ENCODE results near the gene AGBL1. TPM values are rescaled to one million over a fixed set of nuclear protein-coding genes. Genes with fewer than 3 reads are reported as not detected.
"Not testable (repeated sequence)": the region's sequence is repeated elsewhere in the genome, so short reads cannot be mapped to it uniquely, and the experiment has no call there.

The AGBL1 gene
- total RNA-seq, 1 donor from 2014 or later, result not detected

DNA sequence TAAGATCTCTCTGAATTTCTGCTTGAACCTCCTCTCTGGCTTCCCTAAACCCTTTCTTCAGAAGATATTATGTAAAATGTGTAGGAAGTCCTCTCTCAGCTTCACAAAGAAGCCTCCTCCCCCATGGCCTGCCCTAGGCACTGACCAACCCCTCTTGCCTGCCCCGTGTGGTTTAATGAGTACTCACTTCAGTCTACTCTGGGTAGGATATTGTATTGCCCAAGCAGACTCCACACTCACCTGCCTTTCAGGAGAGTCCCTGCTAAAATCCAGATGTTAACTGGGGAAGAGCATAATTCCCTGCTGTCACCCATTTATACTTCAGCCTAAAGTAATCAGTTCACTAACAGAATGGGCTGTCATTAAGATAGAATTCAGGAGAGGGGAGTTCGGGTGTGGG is 2.6 kb upstream of the AGBL1 start:
- intact Hi-C loops (cut with DNase I), result no loop called here
- no peak for DNase-seq
- no peak for ATAC-seq (ENCODE audit: poor library complexity)

DNA sequence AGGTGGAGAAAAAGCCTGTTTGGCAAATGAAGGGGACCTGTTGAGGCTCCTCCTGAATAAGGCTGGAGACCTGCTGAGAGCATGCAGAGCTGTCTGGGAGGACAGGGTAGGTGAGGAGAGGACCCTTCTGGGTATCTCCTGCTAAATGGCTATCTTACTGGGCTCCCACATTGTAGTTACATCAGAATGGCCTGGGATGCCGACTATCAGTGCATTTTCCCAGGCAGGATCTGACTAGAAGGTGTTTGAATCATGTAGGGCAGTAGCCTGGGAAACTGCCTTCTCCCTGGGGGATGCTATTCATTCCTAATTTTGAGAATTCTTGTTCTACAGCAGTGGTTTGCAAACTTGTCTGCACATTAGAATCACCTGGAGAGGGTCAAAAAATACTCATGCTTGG is 631 bp downstream of the AGBL1 start:
- ATAC-seq (ENCODE audit: poor library complexity) (no peak), DNase-seq (no peak)
- intact Hi-C loops (cut with DNase I), result no loop called here

DNA sequence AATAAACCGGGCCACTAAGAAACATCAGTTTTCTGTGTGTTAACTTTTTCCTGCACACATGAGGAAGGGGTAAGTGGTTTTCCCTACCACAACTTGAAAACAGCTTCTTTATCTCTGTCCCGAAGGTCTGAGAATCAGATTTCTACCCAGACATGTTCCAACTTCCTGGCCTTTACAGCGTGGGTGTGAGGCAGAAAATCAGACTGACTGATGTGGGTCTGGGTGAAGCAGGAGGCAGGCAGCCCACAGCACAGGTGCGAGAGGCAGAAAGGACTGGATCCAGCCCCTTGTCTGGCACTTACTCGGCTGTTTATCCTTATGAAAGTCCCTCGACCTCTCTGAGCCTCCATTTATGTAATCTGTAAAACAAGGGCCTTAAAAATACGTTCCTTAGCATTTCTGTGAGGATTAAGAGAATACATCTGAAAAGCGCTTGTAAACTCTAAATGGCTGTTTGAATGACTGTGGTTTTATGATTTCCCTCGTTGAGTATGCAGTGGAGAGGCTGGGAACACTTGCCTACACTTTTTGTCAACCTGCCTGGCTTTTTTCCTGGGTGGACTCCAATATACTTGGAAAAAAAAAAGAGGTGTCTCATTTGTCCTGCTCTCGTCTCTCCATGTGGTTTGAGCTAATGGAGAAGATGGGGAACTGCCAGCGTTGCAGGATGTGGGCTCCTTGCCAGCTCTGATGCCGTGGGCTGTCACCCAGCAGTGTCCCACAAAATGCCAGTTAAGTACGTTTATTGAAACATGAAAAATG is 3.1 kb downstream of the AGBL1 start:
- no peak for ATAC-seq (ENCODE audit: poor library complexity)
- DNase-seq, result no peak
- intact Hi-C loops (cut with DNase I), result no loop called here

DNA sequence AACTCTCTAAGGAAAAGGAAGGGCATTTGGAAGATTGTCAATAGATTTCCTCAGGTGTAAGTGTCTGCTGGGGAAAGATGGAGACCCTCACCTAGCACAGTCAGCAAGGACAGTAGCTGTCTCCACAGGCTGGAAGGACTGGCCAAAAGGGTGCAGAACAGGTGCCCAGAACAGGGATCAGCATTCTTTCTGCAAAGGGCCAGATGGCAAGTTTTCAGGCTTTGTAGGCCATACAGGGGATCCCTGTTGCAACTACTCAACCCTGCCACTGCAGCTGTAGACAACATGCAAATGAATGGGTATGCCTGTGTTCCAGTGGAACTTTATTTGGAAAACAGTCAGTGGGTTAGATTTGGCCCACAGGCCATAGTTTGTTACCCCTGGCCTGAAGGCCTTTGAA is 8.1 kb downstream of the AGBL1 start:
- DNase-seq, result no peak
- no peak for ATAC-seq (ENCODE audit: poor library complexity)
- intact Hi-C loops (cut with DNase I), result no loop called here

DNA sequence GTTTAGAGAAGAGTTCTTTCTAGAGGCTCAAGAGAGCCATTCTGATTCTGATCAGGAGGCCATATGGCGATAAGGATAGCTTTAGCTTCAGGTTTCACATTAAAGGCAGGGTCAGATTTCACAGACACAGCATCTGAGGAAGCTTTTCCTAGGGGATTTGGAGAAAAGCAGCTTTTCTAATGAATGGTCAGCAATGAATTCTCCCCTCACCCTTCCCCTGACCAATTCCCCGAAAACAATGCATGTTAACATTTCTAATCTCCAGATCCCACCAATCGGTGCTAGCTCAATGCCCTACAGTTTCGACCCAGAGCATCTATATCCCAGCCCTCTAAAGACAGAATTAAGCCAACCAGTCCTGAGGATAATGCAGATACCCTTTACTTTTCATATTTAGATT is 9.8 kb downstream of the AGBL1 start:
- DNase-seq, result no peak
- intact Hi-C loops (cut with DNase I), result no loop called here
- ATAC-seq (ENCODE audit: poor library complexity), result no peak

DNA sequence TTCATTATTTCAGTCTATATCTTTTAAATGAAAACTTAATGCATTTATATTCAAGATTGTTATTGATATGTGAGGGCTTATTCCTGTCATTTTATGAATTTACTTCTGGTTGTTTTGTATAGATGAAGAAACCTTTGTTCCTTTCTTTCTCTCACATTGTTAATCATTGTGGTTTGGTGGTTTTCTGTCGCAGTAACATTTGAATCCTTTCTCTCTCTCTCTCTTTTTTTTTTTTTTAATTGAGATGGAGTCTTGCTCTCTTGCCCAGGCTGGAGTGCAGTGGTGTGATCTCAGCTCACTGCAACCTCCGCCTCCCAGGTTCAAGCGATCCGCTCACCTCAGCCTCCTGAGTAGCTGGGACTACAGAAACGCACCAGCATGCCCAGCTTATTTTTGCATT is 22.1 kb downstream of the AGBL1 start:
- intact Hi-C loops (cut with DNase I), result no loop called here
- ATAC-seq (ENCODE audit: poor library complexity) (no peak), DNase-seq (no peak)

DNA sequence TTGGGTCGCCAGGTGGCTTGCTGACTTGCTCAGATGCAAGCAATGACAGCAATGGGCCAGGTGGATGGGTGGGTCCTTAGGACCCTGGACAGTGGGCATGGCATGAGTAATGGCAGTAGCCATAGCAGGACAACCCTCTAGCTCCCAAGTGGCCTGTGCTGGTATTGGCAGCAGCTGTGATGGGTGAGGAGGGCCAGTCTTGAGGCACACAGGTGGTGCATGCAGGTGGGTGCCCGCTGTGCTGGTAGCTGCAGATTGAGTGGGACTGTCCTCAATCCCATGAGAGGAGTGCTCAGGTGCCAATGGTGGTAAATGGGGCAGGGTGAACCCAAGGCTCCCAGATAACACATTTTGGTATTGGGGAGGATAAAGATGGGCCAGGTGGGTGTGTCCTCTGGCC is 24.2 kb downstream of the AGBL1 start:
- intact Hi-C loops (cut with DNase I), result no loop called here
- ATAC-seq (ENCODE audit: poor library complexity), result no peak
- no peak for DNase-seq

DNA sequence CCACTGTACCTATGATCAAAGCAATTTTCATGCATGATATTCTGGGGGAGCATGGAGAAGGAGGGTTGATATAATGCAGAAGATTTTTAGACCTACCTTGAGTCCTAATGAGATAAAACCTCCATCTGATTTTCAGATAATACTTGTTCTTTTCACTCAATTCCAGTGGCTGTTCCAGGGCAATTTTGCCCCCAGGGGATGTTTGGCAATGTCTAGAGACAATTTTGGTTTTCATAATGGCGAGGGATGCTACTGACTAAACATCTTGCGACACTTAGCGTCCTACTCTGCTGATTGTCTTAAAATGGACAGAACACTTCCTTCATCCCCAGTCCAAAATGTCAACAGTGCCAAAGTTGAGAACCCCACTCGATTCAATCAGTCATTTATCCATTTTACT is 26.6 kb downstream of the AGBL1 start:
- ATAC-seq (ENCODE audit: poor library complexity), result no peak
- DNase-seq, result no peak
- intact Hi-C loops (cut with DNase I), result no loop called here

DNA sequence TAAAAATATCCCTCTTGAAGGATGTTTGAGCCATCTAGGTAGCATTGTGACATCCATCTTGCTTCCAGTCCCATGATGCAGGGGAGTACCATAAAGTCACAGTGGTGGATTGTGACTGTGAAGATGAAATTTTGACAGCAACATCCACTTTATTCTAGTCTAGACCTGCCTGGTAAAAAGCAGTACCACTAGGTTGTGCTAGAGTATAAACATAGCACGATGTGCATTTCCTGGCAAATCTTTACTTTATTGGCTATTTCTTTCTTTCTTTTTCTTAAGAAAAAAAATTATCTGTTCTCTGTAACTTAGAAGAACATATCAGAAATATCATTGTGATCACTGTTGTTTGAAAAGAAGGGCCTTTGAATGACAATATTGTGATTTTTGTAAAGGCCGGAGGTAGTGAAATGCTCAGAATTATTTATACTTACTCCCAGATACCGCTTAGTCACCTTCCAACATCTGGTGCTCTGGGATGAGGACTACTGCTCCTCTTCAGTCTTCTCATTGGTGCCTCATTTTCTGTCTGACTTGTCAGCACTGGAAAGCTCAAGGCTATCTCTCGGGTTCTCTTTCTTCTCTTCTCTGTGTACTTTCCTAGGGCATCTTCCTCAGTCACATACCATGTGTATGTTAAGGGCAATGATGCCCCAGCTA is 35.6 kb downstream of the AGBL1 start:
- ATAC-seq (ENCODE audit: poor library complexity) (no peak), DNase-seq (no peak)
- intact Hi-C loops (cut with DNase I), result no loop called here

DNA sequence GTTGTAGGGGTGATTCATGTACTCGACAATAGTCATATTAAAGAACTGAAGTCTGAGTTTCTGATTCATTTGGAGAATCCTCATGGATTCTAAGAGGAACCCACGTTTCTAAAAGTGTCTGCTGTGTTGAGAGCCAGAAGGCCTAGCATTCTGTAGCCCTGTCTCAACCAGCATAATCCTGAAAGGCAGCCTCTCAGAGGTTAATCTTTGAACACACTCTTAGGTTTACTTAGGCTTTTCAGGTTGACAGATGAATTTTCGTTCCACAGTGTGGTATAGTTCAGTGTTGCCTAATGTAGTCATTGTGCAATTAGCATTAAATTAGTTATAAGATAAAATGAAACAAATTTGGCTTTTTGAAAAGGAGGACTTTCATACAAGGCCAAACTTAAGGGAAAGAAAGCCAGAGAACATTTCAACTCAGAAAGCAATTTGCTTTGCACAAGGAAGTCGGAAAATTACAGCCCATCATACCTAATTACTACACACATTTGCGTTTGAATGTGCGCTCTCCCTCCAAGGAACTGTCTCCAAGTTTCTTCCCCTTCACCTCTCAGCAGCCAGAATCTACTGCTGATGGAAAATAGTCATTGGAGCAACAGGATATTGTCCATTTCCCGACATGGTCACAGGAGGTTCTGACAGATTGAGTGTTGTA is 42.0 kb downstream of the AGBL1 start:
- intact Hi-C loops (cut with DNase I), result no loop called here
- no peak for DNase-seq
- no peak for ATAC-seq (ENCODE audit: poor library complexity)

DNA sequence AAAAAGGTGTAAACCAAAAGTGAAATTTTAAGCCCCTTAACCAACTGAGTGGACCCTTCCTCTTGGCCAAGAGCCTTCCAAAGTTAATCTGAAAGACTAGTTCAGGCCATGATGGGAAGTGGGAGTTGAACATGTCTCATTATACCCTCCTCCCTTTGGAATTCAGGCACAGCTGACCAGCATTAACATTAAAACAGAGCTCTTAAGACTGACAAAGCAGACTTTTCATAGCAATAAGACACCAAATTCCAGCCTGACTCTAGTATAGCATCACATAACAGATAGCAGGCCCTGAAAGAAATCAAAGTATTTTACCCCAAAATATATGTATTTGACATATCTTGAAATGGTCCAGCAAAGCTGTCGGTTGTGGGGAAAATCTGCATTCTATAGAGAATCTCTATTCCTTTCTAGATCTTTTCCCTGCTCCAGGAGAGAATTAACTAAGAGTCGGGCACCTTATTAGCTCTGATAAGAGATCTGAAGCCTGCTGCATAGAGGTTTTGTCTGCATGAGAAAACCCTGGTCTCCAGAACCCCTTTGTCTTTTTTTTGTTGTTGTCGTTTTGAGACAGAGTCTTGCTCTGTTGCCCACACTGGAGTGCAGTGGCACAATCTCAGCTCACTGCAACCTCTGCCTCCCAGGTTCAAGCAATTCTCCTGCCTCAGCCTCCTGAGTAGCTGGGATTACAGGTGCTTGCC is 43.2 kb downstream of the AGBL1 start:
- ATAC-seq (ENCODE audit: poor library complexity); intact Hi-C loops (cut with DNase I); DNase-seq: not testable (repeated sequence)

DNA sequence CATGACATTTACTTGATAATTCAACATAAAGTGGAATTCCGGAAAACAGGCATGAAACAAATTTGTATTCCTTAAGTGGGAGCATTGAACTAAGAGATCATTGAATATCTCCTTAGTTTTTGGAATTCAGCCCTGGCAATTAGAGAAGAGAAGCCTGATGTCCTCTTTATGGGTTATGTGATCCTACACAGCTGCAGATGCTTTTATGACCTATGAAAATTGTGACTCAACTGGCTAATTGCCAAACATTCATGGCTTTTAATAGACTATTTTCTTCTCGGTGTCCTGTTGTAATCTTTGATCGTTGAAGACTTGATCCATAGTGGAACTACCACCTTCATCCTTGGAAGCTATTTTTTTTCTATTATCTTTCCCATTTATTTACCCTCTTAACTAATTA is 46.1 kb downstream of the AGBL1 start:
- DNase-seq, result no peak
- ATAC-seq (ENCODE audit: poor library complexity), result no peak
- intact Hi-C loops (cut with DNase I), result no loop called here

DNA sequence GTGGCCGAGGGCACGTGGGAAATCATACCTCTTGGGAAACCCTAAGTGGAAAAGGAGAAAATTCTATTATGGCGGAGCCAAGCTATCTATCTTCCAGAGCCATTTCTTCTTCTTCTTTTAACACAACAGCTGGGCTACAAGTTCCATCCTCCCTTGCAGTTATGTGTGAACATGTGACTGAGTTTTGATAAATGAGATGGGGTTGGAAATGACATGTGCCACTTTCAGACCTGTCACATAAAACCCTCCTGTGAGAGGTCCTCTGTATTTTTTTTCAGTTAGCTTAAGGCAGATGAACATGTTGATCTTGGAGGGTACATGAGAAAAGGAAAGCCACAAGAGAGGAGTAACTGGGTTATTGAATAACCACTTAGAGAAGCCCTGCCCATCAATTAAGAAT is 47.9 kb downstream of the AGBL1 start:
- intact Hi-C loops (cut with DNase I), result no loop called here
- no peak for ATAC-seq (ENCODE audit: poor library complexity)
- no peak for DNase-seq

DNA sequence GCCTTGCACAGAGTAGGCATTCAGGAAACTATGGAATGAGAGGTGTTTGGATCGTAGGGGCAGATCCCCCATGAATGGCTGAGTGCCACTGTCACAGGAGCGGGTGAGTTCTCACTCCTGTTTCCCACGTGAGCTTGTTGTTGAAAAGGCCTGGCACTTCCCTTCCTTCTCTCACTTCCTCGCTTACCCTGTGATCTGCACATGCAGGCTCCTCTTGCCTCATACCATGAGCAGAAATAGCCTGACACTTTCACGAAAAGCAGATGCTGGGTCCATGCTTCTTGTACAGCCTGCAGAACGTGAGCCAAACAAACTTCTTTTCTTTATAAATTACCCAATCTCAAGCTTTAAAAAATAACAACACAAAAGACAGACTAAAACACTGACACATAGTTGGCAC is 55.4 kb downstream of the AGBL1 start:
- ATAC-seq (ENCODE audit: poor library complexity) (peak; percentile 78), DNase-seq (peak; percentile 38)
- intact Hi-C loops (cut with DNase I), result no loop called here

DNA sequence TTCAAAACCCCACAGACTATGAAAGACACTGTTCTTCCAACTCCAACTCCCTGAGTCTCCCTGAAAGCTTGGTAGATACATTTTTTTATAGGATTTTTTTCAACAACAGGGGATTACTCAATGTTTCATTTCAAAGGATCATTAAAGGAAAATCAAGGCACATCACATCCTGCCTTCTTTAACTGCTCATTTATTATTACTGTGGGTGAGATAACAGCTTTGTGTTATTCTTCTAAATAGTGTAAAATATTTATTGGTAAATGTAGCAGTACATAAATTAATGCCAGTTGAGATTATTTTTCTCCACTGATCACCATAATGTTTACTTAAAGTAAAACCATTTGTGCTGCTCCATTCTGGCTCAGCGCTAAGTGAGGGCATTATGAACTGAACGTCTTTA is 57.2 kb downstream of the AGBL1 start:
- intact Hi-C loops (cut with DNase I), result no loop called here
- ATAC-seq (ENCODE audit: poor library complexity) (no peak), DNase-seq (no peak)

DNA sequence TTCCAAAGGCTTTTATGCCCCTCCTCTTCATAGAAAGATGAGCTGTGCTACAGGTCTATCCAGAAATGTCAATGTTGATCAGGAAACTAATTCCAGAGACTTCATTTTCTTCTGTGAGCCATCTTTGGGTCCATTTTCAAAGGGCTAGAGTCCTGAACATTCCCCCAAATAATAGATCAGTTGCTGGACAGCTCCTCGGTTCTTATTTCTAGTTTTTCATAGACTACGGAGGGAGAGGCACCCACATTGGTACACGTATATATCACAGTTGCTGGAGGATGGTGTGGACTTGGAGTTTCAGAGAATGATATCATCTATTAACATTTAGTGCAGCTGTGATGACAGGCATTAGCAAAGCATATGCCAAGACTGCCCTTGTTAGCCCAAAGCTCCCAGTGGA is 59.1 kb downstream of the AGBL1 start:
- no peak for ATAC-seq (ENCODE audit: poor library complexity)
- DNase-seq, result no peak
- intact Hi-C loops (cut with DNase I), result no loop called here

DNA sequence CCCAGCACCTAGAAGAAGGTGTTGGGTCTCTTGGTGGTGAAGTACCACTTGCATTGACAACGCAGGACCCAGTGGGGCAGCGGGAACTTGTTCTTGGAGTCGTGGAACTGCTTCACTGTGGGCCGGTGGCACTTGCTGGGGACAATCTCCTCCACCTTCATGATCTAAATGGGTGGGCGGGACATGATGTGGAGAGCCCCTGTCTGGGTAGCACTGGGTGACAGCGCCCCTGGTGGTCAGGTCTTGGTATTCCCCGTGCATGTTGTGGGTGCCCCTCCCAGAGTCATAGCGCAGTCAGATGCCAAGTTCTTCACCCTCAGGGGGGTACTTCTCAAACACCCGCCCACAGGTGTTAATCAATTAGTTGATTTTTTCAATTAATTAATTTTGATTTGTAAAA is 60.2 kb downstream of the AGBL1 start:
- DNase-seq (no peak), ATAC-seq (ENCODE audit: poor library complexity) (no peak)
- intact Hi-C loops (cut with DNase I), result no loop called here

DNA sequence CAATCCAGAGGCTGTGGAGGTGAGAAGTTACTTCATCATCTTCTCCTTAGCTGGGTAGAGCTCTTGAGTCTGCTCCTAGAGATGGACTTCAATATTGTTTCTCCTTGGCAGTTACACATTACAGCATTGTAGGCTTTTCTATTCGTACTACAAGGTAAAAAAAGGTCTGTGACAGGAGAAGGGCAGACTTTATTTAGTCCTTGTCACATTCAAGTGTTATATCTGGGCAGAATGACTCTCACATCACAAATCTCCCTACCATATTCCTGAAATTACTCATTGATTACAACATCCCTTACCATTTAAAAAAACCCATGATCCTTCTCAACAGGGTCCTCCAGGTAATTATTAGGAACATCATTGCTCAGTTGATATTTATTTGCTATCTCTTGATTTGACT is 75.0 kb downstream of the AGBL1 start:
- no peak for ATAC-seq (ENCODE audit: poor library complexity)
- intact Hi-C loops (cut with DNase I), result no loop called here
- no peak for DNase-seq

DNA sequence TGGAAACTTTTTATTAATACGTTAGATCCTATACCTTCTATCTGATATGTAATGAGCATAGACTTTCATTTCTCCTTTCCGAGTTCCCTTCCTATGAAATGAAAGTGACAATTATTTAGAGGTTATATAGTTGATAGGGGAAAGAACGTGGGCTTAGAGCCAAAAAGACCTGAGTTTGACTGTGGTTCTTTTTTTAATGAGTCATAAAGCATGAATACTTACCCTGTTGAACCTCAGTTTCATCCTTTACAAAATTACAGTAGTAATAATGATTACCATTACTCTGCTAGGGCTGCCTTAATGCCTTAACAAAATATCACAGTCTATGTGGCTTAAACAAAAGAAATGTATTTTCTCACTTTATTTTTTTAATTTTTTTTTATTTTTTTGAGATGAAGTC is 75.9 kb downstream of the AGBL1 start:
- ATAC-seq (ENCODE audit: poor library complexity) (no peak), DNase-seq (no peak)
- intact Hi-C loops (cut with DNase I), result no loop called here

Data from Right ventricle myocardium superior (tissue), 1 donor.